HCT116 (cell line): Measurements from ENCODE around the gene ZNF469.

Experiments used
- EZH2 ChIP-seq: fragments of 200-600 bp; sonication (generic); IDR thresholded peaks from 2 replicates; pipeline ENCODE4 v1.6.1; 2017; ENCODE audit warnings: antibody characterized with exemption, mixed run types
- JUND ChIP-seq: IDR thresholded peaks from 2 replicates; pipeline ENCODE4 v1.6.1; 2012
- POLR2AphosphoS5 ChIP-seq: IDR thresholded peaks from 2 replicates; pipeline ENCODE4 v1.6.1; 2011; ENCODE audit warnings: mild to moderate bottlenecking, low read depth, low read length, moderate library complexity
- RAD21 ChIP-seq: IDR thresholded peaks from 2 replicates; pipeline ENCODE4 v1.6.1; 2012; ENCODE audit warnings: low read depth, mild to moderate bottlenecking
- SIN3A ChIP-seq: IDR thresholded peaks from 2 replicates; pipeline ENCODE4 v1.6.1; 2012; ENCODE audit warnings: low read depth
- SP1 ChIP-seq: IDR thresholded peaks from 2 replicates; pipeline ENCODE4 v1.6.1; 2012; ENCODE audit warnings: low read depth
- SRF ChIP-seq: IDR thresholded peaks from 2 replicates; pipeline ENCODE4 v1.6.1; 2012; ENCODE audit warnings: low read depth
- TCF7L2 ChIP-seq: IDR thresholded peaks from 2 replicates; pipeline ENCODE4 v1.7.0; 2011; ENCODE audit warnings: borderline replicate concordance, inconsistent platforms; ENCODE audit not compliant: insufficient read depth, insufficient read length; ENCODE audit errors: extremely low read depth
- ZNF274 ChIP-seq: fragments of 200-500 bp; sonication (Bioruptor generic); IDR thresholded peaks from 2 replicates; pipeline ENCODE4 v1.6.1; 2014; ENCODE audit warnings: mild to moderate bottlenecking, low read depth, low read length, inconsistent platforms
- TF ChIP-seq, protein P1 (sequence below), 3 experiments: fragments of 200-600 bp in 1 of 3; sonication (generic) in 1 of 3; IDR thresholded peaks in 2 of 3; conservative IDR thresholded peaks in 1 of 3; 2 replicates each; pipeline ENCODE4 v1.5.1; 2012 to 2017; ENCODE audit warnings: low read depth in 2 of 3, low read length in 2 of 3, antibody characterized with exemption in 1 of 3, borderline replicate concordance in 1 of 3, control low read depth in 1 of 3, mild to moderate bottlenecking in 1 of 3, mixed read lengths in 1 of 3, mixed run types in 1 of 3, moderate library complexity in 1 of 3; ENCODE audit not compliant: insufficient read depth in 1 of 3
- TF ChIP-seq, protein P2 (sequence below): IDR thresholded peaks from 2 replicates; pipeline ENCODE4 v1.6.1; 2012
- TF ChIP-seq, protein P3 (sequence below): IDR thresholded peaks from 2 replicates; pipeline ENCODE4 v1.6.1; 2012; ENCODE audit warnings: low read depth

DNA sequence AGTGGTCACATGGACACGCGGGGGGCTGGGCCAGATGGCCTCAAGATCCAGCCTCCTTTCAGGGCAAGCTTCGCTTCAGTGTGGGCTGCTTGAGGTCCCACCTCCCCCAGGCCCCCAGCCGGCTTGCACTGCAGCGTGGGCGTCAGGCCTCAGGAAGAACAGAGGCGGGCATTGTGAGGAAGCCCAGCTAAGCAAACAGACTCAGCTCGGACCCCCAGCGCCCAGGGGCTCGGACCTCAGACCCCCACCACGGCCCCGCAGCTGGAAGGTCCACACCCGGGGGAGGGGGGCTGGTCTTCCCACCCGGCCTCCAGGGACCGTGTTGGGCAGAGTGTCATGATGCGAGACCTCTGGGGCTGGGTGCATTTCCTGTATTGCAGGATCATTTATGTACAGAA is 24.7 kb upstream of the ZNF469 start:
- TF ChIP-seq, protein P1, sequence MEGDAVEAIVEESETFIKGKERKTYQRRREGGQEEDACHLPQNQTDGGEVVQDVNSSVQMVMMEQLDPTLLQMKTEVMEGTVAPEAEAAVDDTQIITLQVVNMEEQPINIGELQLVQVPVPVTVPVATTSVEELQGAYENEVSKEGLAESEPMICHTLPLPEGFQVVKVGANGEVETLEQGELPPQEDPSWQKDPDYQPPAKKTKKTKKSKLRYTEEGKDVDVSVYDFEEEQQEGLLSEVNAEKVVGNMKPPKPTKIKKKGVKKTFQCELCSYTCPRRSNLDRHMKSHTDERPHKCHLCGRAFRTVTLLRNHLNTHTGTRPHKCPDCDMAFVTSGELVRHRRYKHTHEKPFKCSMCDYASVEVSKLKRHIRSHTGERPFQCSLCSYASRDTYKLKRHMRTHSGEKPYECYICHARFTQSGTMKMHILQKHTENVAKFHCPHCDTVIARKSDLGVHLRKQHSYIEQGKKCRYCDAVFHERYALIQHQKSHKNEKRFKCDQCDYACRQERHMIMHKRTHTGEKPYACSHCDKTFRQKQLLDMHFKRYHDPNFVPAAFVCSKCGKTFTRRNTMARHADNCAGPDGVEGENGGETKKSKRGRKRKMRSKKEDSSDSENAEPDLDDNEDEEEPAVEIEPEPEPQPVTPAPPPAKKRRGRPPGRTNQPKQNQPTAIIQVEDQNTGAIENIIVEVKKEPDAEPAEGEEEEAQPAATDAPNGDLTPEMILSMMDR (IDR thresholded peaks at IDR 0.05 in 2 of 3, conservative IDR thresholded peaks at IDR 0.05 in 1 of 3; ENCODE audit: borderline replicate concordance in 1 of 3, insufficient read depth in 1 of 3, low read depth in 2 of 3, low read length in 2 of 3), result no peak
- no peak for TF ChIP-seq SIN3A
- TF ChIP-seq POLR2AphosphoS5, result no peak
- no peak for TF ChIP-seq EZH2
- no peak for TF ChIP-seq SP1
- TF ChIP-seq, protein P2, sequence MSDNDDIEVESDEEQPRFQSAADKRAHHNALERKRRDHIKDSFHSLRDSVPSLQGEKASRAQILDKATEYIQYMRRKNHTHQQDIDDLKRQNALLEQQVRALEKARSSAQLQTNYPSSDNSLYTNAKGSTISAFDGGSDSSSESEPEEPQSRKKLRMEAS, result no peak
- TF ChIP-seq RAD21, result no peak
- TF ChIP-seq TCF7L2, result no peak
- TF ChIP-seq, protein P3, sequence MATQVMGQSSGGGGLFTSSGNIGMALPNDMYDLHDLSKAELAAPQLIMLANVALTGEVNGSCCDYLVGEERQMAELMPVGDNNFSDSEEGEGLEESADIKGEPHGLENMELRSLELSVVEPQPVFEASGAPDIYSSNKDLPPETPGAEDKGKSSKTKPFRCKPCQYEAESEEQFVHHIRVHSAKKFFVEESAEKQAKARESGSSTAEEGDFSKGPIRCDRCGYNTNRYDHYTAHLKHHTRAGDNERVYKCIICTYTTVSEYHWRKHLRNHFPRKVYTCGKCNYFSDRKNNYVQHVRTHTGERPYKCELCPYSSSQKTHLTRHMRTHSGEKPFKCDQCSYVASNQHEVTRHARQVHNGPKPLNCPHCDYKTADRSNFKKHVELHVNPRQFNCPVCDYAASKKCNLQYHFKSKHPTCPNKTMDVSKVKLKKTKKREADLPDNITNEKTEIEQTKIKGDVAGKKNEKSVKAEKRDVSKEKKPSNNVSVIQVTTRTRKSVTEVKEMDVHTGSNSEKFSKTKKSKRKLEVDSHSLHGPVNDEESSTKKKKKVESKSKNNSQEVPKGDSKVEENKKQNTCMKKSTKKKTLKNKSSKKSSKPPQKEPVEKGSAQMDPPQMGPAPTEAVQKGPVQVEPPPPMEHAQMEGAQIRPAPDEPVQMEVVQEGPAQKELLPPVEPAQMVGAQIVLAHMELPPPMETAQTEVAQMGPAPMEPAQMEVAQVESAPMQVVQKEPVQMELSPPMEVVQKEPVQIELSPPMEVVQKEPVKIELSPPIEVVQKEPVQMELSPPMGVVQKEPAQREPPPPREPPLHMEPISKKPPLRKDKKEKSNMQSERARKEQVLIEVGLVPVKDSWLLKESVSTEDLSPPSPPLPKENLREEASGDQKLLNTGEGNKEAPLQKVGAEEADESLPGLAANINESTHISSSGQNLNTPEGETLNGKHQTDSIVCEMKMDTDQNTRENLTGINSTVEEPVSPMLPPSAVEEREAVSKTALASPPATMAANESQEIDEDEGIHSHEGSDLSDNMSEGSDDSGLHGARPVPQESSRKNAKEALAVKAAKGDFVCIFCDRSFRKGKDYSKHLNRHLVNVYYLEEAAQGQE, result no peak
- no peak for TF ChIP-seq JUND
- TF ChIP-seq SRF, result no peak
- TF ChIP-seq ZNF274, result no peak
